Measurements from ENCODE around the gene ENOX1.

ENOX1 gene

DNA sequence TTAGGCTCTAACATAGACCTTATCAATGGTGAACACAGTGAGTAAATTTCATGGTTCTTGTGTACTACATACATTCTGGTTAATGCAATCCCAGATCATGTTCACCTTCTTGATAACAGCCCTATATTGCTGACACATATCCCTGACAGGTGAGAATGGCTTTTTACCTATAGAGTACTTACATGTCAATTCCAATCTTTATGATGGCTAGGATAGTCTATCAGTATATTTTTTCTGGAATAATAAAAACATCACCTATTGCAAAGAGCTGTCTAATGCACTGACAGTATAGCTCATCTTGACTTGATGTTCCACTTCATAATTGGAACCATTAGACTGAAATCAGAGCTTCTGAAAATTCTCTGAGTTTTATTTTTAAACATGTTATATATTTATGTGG, 199.4 kb downstream of the ENOX1 start:
- no peak for DNase-seq

DNA sequence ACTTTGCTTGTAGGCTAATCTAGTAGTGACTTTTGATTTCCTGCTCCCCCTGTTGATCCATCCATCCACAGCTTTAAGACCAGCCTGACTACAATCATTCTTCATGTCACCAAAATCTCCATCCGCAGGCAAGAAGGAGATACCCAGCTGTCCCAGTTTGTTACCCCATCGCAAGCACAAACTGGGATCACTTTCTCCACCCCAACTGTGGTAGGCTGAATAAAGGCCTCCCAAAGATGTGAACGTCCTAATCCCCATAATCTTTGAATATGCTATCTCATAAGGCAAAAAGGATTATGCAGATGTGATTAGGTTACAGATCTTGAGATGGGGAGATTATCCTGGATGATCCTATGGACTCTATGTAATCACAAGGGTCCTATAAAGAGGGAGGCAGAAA, 202.0 kb downstream of the ENOX1 start:
- no peak for DNase-seq

DNA sequence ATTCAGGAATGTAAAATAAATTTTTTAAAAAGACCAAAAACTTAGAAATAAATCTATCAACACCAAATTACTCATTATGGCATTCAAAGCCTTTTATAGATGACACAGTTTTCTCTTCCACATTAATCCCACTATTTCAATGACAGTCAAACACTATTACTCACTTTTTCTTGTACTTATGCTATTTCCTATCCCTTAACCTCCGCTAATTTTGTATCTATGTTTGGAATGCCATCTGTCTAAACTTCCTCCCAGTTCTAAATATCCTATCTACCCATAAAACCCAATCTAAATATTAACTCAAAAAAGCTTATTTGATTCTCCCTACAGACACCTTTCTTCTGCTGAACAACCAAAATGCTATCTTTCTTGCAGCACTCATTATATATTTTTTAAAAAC, 203.5 kb downstream of the ENOX1 start:
- peak; percentile 24 for DNase-seq

DNA sequence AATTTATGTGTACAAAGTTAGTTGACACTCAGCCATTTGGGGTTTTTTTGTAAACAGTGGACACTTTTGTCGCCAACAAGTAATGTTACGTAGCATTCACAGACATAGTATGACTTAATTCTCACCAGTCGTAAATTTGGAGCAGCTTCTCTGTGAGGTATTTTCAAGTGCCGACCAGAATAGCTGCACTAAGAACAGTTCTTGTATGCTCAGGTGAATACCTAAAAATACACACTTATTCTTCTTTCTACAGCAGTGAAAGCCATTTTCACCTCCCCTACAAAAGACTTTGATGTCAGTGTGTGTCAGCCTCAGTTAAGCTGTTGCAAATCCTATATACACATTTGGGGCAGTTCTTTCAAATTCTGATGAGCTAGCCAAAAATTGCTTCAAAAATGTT, 206.5 kb downstream of the ENOX1 start:
- DNase-seq, result no peak

DNA sequence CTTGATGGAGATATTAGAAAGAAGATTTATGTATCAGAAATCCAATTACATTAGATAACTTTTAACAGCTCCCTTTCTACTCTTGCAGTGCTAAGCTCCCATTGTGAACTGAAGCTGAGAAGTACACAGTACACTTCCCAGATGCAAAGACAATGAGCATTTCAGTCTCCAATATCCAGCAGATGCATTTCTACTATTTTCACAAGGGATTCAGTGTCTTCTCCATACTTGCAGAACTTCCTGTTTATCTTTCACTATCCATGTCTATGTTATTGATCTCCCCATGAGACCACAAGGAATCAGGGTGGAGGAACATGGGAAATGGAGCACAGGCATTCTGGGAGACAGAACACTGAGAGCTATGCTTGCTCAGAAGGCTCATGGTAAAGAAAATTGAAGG, 207.5 kb downstream of the ENOX1 start:
- no peak for DNase-seq

DNA sequence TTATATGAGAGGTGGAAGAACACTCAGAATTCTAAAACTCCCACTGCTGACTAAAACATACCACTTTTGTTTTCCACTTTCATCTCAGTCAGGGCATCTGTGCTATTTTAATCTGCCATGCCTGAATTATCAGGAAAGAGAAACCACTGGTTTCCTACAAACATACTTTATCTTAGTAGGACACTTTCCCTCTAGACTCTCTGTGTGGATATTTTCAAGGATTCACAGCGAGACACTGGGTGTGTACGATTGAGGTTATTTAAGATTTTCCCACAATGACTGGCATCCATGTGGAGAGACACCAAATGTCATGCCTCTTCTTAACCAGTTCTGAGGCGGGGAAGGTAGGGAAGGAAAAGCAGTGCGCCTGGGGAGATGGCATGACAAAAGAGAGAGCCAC, 212.2 kb downstream of the ENOX1 start:
- no peak for DNase-seq

DNA sequence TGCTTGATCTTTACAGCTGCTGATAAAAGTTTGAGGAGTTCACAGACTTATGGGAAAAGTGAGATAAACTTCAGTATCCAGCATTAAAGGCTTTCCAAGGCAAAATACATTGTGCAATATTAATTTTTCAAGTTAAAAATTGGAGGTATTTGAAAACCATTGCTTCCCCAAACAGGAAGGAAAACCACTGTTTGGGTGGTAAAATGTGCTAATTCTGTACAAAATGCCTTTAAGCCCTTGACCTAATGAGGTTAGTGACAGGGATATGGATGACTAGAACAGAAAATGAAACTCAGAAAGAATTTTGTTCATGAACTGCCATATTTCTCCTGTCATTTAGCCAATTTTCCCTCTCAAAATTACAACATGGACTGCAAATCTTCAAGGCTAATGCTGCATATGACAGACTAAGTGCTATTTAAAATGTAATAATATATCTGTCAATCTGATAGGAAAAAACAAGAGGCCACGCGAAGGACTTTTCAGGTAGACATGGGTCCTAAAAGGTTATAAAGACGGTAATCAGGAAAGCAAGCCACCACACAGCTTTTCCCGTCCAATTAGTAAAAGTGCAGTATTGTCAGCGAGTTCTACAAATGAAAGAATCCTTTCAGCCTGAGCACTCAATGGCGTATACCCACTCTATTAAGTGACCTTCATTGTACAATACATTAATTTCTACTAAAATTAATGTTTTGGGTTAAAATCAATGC, 212.8 kb downstream of the ENOX1 start:
- peak; percentile 31 for DNase-seq

DNA sequence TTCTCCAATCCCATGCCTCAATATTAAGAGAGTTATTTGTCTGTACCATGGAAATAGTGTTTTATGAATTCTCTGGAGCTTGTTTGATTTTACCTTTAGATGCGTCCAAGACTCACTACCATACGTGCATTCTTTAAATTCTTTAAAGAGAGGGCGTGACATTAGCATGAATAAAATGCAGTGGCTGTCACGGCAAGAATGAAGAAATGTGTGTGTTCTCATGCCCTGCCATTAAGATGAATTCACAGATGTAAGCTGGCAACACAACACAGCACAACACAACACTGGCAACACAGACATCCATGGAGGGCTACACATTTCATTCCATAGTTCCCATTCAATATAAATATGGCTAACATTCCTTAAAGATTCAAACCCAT, 213.4 kb downstream of the ENOX1 start:
- peak; percentile 59 for DNase-seq

DNA sequence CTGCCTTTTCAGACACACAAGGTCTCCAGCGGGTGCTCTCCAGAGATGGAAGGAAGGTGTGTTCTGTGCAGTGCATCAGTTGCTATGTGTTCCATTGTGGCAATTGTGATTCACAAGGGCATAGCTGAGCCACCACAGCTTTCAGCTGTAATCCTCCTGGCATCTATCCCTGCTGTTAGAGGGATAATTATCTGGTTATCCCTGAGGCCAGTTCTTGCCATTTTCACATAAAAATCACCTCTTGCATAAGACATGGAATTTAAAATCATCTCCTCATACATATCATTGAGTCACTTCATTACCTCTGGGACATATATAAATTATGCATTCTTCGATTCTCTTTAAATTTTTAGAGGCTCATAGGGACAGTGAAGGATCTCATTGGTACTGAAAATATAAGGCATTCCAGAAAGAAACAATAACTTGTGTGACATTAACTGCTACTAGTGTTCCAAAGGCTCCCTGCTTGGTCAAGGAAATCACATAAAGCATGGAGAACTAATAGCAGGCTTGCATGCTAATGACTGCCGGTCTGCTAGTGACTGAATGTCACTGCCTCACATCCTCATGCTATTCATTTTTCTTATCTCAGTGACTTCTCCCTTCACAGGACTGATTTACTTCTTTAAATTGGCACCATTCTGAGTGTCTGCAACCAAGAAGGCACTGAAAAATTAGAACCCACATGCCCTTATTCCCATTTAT, 214.0 kb downstream of the ENOX1 start:
- peak; percentile 85 for DNase-seq

DNA sequence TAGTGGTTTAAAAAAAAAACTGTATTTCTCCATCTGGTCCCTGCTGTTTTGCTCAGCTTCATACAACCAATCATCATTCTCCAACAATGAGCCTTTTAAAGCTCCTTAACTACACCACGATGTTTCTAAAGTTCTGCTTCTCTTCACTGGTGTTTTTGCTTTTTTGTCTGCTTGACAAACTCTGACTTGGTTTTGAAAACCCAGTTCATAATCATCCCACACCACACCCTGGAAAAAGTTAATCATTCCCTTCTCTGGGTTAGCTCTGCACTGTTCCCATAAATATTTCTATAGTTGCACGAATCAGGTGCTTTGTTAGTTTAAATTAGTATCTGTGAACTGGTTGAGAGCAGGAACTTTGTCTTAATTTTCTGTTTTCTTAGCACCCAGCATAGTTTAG, 217.1 kb downstream of the ENOX1 start:
- DNase-seq, result no peak

DNA sequence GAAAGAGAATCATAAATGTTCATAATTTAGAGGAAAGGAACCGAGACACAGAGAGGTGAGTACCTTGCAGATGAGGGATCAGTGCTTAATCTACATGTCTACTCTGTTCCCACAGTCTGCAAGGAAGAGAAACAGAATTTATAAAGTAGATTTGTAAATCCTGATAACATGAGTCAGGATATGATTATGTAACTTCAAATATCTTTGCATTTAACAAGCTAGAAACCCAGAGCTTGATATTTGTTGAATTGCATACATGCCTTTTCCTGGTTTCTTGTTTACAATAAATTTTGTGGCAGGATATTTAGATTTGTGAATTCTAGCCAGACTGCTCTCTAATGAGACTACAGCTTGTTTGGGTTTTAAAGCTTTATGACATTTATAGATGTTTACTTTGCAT, 219.2 kb downstream of the ENOX1 start:
- peak; percentile 65 for DNase-seq

DNA sequence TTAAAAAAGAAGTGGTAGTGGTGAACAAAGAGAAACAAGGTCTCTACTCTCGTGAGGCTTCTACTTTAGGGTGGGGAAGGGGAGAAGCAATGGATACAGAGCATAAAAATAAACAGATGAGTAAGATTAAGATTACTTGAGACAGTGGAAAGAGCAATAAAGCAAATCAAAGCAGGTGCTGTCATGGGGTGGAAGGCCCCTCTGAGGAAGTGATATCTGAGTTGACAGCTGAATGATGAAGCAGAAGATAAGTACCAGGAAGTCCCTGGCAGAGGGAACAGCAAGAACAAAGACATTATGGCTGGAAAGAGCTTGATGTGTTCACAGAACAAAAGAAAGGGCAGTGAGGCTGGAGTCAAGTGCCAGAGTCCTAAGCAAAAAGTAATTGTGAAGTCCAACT, 221.8 kb downstream of the ENOX1 start:
- no peak for DNase-seq

DNA sequence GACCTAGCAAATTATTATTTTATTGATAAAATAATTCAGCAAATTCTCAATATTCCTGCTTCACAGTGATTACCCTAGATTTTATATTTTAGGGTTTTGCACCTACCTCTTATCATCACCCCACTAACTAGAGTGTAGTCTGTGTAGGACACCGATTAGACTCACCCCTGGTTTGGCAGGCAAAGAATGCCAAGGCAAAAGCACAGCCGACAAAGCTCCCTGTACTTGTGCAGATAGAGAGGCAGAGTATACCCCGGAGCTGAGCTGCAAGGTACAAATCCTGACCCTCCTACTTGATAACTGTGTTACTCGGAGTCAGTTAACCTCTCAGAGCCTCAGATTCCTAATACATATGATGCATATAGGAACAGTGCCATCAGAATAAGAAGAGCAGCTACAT, 225.7 kb downstream of the ENOX1 start:
- no peak for DNase-seq

DNA sequence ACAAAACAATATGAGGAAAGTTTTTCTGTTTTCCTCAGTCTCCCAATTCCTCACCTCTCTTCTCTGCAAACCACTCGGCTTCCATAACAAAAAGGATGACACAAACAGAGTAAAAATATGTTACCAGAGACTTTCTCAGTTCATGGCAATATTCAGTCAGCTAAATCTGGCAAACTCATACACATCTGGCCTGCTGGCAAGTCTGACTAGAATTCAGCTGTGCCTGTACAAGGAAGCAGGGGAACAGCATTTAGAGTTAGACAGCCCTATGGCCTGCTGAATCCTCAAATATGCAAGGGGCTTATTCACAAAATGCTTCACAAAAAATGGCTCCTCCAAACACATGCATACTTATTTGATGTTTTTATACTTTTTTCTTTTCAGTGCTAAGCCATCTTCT, 227.8 kb downstream of the ENOX1 start:
- peak; percentile 25 for DNase-seq

DNA sequence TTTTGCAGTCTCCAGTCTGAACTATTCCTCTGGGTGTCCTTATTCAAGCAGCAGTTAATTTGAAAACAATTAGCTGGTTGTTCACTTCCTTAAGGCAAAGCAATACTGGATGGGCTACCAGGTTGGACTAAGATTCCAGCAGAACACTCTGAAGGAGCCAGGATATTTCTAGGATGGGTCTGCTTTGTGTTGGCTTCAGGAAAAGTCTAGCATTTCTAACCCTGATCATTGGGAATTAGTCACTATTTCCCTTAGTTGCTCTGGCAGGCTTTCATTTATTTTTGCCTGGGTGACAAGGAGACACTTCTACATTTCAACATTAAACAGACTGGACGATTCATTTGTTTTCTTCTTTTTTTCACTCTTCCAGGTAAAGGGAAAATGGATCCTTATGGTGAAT, 228.4 kb downstream of the ENOX1 start:
- DNase-seq, result no peak

DNA sequence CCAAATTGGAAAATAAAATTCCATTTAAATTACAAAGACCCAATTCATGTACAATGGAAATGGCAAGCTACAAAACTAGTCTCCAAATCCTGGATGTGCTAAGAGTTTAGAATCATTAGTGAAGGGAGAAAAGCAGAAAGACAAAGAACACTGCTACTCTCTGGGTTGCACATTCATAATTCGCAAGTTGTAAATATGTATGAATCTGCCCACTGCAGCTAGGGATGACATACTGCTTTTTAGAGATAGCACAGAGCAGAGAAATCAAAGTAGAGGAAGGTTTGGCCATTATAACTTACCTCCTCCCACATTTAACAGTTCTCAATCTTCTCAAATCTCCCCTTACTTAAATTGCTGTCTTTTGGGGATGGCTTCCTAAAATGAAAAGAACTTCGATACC, 231.1 kb downstream of the ENOX1 start:
- no peak for DNase-seq

DNA sequence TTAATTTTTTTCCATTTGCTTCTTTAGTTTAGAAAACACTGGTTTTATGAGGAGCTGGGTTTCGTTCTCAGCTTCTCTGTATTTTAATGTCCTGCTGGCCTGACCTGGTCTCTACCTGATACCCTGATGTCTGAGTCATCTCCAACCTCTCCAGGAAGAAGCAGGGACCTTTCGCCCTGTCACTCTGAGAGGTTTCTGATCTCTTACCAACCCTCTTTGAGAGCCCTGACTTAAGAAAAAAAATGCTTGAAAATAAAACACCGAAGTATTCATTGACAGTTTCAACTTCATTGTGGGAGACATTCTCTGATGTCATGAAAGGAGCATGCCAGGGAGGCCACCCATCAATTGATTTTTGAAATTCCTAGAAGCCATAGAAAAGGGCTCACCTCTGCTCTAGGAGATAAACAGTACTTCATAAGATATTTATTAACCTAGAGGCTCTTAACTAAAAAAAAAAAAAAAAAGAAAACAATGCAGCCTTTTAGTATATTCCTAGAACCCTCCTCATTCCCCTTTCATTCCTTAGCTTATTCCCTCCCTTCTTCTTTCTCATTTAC, 234.8 kb downstream of the ENOX1 start:
- DNase-seq, result no peak

DNA sequence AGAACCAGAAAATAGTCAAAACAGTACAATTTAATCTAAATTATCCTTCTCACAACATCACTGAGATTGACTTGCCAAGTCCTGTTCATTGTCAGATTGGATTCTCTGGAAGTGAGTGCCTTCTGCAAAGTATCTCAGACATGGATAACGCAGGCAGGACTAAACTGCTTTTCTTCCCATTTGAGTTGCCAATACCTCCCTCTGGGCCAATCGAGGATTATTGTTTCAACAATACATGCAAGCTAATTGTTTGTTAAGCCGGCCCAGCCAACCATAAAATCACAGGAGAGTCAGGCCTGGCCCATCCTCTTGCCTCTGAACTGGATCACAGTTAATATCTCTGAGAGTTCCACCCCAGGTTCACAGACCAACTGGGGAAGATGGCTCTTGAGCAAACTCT, 240.0 kb downstream of the ENOX1 start:
- no peak for DNase-seq

DNA sequence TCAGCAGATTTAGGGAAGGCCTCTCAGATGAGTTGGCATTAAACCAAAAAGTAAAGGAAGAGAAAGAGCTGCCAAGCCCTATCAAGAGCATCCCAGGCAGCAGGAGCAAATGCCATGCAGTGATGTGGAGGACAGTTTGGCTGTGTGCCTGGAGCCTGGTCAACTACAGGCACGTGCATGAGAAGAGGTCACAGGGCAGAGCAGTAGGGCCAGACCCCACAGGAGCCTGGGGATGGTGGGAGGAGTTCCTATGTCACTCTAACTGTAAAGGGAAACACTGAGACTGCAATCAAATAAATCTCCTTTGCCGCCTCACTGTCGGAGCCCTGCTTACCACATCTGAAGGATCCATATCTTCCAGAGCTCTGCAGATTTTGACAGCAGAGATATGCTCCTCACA, 240.5 kb downstream of the ENOX1 start:
- no peak for DNase-seq

DNA sequence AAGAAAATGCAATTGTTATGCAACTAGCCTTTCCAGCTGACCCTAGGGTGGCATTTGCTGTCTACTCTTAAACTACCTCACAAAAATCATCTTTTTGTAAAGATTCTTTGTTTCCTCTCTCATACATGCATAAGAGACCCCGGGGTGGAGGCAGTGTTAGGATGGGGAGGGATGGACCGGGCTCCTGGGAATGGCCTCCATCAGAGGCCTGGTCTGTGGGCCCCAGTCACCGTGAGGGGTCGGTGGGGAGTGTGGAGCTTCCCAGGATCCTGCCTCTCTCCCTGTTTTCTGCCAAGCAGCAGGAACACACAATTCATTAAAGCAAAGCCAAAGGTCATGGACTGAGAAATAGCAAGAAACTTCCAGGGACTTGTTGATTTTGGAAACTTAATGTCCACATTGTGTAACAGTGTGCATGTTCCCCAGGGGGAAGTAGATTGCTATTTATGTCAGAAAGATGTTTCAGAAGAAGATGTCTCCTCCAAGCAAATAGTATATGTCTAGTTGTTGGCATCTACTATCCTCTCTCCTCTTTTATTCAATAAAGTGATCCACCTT, 241.4 kb downstream of the ENOX1 start:
- peak; percentile 31 for DNase-seq

DNA sequence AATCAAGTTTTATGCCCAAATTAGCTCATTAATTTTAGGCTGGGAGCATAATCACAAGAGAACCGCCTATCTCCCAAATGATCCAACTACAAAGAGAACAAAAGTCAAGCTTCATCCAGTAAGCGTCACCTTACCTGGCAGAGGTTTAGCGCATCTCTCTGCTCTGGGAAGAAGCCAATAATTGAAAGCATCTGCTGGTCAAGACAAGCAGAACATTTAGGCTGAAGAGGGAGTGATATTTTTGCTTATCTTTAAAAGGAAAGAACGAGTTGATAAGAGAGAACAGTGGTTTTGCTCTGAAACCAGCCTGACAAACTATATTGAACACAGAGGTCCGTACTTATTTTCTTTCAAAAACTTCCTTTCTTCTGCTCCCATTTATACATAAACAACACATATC, 242.1 kb downstream of the ENOX1 start:
- no peak for DNase-seq

DNA sequence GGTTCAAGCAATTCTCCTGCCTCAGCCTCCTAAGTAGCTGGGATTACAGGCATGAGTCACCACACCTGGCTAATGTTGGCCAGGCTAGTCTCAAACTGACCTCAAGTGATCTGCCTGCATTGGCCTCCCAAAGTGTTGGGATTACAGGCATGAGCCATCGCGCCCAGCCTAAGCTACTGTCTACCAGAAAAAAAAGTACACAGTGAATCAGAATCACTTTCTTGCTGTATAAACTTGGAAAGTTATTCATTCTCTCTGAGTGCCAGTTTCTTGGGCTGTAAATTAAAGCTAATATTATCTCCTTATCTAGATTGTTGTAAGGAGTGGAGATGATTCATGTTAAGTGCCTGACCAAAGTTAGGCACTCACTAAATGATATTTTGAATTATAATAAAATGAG, 242.8 kb downstream of the ENOX1 start:
- DNase-seq, result peak; percentile 57

DNA sequence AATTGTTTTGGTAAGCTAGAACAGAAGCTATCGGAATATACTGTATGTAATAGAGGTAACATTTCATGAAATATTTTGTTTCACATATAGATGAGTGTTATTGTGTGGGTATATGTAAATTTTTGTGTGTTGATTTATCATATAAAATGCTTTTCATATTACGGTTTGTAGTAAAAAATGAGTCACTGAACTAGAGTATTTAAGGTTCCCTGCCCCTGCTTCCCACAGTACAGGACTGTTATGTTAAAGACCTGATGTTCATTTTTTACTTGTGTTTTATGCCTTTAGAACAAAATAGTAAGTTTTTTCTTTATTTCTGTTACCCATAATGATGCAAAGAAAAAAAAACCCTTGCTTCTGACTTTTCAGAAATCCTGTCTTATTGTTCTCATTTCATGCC, 243.4 kb downstream of the ENOX1 start:
- peak; percentile 48 for DNase-seq

DNA sequence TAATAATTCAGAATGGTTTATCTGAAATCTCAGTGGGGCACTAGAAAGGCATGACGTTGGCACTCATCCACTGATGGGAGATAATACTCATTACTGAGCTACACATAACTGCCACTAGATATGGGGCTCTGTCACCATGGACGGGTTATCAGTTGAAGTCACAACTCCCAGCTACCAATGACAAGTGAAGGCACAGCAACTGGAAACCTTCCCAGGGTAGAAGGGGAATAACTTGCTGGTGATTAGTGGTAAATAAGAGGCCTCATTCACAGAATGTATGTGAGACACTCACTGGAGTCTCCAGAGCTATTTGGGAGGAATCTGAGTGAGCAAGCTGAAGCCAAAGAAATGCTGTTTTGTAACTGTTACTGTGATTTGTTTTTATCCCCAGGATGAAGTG, 249.6 kb downstream of the ENOX1 start:
- DNase-seq, result no peak

All from fibroblast of upper back skin (primary cell).